Measurements from ENCODE around the gene SOS2.

DNA sequence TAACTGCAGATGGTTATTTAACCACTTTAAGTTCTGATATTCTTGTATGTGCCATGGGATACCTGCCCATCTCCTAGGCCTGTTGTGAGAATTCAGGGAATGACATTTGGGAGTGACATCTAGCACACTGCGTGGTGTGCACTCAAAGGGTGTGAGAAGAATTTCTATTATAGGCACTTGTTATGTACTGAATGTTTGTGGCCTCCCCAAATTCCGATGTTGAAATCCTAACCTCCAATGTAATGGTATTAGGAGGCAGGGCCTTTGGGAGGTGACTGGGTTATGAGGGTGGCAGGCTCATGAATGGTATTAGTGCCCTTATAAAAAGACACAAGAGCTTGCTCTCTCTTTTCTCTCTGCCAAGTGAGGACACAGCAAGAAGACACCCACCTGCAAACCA lies 142.6 kb downstream of the SOS2 start:
- TF ChIP-seq ZNF274 (IDR thresholded peaks at IDR 0.05; ENCODE audit: low read depth, low read length) (no peak), RAD21 (IDR thresholded peaks at IDR 0.05; ENCODE audit: low read depth) (no peak)
- TF ChIP-seq, protein P1, sequence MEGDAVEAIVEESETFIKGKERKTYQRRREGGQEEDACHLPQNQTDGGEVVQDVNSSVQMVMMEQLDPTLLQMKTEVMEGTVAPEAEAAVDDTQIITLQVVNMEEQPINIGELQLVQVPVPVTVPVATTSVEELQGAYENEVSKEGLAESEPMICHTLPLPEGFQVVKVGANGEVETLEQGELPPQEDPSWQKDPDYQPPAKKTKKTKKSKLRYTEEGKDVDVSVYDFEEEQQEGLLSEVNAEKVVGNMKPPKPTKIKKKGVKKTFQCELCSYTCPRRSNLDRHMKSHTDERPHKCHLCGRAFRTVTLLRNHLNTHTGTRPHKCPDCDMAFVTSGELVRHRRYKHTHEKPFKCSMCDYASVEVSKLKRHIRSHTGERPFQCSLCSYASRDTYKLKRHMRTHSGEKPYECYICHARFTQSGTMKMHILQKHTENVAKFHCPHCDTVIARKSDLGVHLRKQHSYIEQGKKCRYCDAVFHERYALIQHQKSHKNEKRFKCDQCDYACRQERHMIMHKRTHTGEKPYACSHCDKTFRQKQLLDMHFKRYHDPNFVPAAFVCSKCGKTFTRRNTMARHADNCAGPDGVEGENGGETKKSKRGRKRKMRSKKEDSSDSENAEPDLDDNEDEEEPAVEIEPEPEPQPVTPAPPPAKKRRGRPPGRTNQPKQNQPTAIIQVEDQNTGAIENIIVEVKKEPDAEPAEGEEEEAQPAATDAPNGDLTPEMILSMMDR (IDR thresholded peaks at IDR 0.05 in 2 of 3, conservative IDR thresholded peaks at IDR 0.05 in 1 of 3; ENCODE audit: borderline replicate concordance in 1 of 3, insufficient read depth in 1 of 3, low read depth in 2 of 3, low read length in 2 of 3) = no peak

Measured in HCT116 (cell line).